SIG-M5 (cell line): Measurements from ENCODE around the gene PABPN1.

Source experiments
- DNase-seq: peaks from one replicate; lab custom pipeline; 2025; lab: John Stamatoyannopoulos, UW

Gene PABPN1

DNA sequence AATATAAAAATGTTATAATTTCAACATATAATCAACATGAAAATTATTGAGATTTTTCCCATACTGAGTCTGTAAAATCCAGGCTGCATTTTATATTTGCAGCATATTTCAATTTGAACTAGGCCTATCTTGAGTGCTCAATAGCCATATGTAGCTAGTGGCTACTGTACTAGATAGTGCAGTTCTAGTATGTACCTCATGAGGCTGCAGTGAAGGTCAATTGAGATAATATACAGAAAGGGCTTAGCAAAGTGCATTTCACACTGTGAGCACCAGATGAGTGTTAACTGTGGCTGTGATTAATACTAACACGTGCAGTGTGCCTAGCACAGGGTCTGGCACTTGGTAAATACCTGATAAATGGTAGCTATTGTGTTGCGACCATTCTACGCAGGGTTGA, 36.8 kb downstream of the PABPN1 start:
- no peak for DNase-seq

GRCh38 chr14:23358553-23359166, 37.4 kb downstream of the PABPN1 start:
- no peak for DNase-seq

GRCh38 chr14:23359167-23359626, 37.9 kb downstream of the PABPN1 start:
- DNase-seq = no peak

DNA sequence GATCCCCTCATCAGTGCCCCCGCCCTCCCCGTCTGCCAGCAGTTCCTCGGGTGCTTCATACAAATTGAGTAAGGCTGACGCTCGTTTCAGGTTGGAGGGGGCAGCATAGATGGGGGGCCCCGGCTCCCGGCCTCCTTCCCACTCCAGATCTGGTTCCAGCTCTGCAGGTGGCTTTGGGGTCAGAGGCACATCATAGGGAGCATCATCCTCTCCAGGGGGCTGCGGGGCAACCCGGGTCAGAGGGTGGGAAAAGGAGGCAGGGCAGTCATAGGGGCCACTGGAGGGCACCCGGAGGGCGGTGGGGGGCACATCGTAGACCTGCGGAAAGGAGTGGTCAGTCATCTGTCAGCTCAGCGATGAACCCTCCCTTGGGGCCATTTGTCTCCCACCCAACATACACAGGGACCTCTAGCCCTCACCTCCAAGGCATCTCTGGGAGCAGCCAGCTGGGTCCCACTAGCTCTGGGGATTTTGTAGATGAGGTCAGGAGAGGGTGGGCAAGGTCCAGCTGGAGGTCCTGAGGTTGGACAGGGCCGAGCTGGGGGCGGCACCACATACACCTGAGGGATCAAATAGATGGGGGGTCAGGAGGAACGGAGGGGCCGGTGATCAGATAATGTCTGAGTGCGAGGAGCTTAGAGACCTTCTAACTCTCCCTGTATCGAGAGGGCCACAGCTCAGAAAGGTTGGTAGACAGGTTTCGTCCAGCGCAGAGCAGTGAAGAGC, 38.6 kb downstream of the PABPN1 start:
- no peak for DNase-seq

DNA sequence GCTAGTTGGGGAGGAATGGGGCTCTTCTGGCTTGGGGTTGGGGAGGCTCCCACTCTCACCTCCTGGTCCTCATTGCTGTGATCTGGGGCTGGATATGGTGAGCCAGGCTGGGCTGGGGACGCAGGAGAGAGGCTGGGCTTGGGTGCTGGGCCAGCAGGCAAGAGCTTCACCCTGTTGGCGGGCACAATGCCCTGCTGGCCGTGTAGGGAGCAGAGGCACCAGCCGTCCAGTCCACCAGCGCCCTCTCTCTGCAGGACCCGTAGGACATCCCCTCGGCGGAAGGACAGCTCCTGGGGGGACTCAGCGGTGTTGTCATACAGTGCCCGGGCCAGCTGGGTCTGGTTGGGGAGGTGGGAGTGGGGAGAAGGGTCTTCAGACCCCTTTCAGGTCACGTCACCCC, 39.2 kb downstream of the PABPN1 start:
- no peak for DNase-seq

DNA sequence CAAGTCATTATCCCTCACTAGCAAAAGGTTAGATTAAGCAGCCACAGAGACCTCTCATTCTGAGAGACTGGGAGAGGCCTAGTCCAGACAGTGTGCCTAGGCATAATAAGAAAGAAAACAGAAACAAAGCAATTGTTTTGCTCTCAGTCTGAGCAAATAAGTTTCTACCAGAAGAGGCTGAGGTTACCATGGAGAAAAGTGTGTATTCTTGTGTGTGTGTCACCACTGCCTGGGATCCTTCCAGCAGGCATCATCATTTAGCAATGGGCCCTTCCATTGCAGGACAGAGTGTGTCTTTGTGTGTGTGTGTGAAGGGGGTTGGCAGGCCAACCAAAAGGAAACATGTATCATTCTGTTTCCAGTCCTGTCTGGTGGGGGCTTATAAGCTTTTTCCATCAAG, 40.1 kb downstream of the PABPN1 start:
- DNase-seq = no peak

GRCh38 chr14:23361763-23362162, 40.5 kb downstream of the PABPN1 start:
- no peak for DNase-seq

DNA sequence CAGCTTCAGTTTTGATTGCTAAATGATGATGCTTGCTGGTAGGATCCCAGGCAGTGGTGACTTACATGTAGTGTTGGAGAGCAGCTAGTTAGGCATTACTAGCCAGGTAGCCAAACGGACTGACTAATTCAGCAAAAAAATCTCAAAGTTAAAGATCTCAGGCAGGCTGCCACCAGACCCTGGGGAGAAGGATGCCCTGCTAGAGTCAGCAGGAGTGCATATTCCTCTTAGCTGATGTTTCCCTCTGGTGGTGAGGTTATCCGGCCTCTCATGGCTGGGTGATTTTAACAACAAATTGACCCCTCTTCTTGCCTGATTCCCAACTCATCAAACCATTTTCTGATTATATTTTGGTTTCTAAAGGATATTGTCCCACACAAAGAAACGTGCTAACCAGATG, 40.9 kb downstream of the PABPN1 start:
- no peak for DNase-seq

DNA sequence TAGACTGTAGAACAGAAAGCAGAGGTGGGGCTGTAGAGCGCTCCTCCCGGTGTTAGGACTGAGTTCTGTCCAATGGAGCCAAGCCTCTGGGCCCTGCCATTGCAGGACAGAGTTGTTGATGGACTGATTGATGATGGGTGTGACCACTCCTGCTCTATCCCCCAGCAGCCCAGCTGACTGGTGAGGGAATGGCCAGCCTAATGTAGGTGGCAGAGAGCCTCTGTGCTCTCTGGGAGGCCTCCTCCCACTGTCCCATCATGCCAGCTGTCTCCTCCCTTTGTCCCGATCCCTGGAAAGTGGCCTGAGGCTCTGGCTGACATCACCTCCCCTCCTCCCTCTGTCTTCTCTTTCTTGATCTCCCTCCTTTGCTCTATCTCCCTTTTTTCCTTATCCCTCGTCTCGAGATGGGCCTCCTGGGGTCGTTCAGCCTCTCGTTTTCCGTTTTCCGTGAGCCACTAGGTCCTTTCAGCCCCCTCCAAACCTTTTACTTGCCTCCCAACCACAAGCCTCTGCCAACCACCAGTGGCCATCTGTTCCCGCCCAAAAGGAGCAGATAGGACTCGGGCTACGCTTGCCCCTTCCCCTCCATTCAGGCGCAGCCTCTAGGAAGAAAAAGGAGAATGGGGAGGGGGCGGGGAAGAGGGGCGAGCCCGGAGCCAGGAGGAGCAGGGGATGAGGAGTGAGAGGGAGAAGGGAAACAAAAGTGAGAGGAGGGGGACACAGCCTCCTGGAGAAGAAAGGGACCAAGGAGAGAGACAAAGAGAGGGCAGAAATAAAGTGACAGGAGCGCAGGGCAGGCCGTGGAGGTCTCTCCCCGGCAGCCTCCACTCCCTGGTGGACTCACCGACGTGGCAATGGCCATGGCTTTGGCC, 43.1 kb downstream of the PABPN1 start:
- no peak for DNase-seq

DNA sequence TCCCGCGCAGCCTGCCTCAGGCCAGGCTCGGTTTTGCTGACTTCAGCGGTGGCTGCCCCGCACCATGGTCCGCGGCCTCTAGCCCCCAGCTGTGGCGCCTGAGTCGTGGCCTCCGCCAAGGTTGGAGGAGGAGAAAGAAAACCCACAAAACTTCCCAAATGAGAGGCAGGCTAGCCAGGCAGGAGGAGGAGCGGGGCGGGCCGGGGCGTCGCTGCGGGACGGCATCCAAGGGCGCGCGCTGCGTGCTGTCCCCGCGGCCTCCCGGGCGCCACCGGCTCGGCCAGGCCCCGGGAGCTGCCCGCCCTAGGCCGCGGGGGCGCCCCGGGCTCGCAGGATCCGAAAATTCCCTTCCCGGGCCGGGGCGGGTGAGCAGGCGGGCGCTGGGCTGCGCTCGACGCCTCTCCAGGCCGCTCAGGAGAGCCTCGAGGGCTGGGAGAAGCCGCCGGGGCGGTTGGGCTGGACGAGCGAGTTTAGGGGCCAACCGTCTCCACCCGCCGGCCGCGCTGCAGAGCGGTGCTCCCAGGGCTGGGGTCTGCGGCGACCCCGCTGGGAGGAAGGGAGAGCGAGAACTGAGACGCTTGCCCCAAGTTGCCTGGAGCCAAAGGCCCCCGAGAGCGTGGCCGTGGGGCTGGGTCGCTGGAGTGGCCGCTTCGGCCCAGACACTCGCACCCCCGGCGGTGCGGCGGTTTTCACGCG, 43.9 kb downstream of the PABPN1 start, which contains the start of gene EFS:
EFS (minus strand) TSS at position 137 of the 696 bp plus-strand sequence. CDS start 147 bp downstream, outside the sequence.
- DNase-seq = no peak

- DNase-seq = no peak
Observed at GRCh38 chr14:23365732-23366425, 44.6 kb downstream of the PABPN1 start.

DNA sequence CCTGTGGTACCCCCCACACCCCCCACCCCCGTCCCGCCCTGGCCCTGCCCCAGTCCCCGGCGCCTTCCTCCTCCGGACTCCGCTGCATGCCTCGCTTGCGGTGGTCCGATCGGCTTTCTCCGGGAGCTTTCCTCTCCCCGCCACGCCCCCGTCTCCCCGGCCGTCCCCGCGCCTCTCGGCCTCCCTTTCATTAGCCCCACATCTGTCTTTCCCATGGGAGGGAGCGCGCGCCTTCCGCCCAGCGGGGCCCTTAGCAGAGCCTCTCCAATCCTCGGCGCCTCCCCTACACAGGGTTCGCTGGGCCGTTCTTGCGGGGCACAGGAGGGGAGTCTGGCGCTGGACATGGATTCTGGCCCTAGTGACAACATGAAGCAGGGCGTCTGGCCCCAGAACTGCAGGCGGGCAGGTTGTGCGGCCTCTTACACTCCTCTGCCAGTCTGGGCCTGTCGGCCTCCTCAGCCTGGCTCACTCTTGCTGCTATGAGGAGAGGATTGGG, 45.2 kb downstream of the PABPN1 start:
- no peak for DNase-seq

DNA sequence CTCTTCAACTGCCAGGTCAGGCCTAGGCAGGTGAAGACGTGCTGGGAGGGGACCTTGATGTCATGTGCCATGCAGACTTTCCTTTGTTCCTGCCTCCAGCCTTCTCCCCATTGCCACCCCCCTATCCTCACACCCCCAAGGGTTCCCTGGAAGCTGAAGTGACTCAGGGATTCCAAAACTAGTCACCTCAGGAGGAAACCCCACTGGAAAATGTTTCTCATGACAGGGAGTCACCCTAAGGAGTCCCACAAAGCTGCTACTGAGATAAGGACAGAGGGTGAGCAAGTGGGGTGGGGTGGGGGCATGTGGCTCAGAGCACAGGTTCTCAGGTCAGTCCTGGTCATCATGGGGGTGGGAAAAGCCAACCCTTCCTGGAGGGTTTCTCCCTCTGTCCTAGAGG, 49.0 kb downstream of the PABPN1 start:
- no peak for DNase-seq

DNA sequence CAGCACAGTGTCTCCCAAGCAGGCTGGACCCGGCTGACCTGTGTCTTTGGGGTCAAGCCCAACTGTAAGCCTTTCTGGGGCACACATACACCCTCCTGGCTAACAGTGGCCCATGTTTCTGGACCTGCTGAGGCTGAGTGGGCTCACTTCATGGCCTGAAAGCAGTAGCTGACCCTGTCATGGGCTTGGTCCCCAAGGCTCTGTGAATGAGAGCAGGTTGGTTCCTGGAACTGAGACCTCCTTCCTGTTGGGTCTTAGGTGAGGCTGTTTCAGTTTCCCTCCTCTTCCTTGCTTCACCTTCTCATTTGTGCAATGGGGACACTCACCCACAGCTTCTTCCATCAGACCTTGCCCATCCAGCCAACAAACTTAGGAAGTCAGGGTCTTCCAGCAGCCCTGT, 50.6 kb downstream of the PABPN1 start:
- no peak for DNase-seq

DNA sequence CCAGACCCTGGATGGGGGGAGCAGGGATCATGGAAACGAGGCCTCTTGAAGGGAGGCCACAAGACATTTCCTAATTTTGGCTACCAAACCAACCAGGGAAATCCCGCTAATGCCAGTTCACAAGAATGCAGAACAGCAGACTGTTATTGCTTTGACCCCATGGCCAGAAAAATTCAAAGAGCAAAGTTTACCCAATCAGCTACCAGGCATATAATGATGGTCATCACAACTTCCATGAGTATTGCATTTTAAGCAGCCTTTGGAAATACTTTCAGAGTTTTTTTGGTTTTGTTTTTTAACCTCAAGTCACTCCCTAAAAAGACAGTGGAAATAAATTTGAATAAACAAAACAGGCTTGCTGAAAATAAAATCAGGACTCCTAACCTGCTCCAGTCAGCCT, 51.3 kb downstream of the PABPN1 start, which contains the start of gene IL25:
IL25 (plus strand) TSS at position 301 of the 400 bp plus-strand sequence.
- no peak for DNase-seq

- DNase-seq = no peak
Observed at GRCh38 chr14:23373041-23373440, 51.8 kb downstream of the PABPN1 start.
